Cardiac septum (tissue), 1 donor: ENCODE results near the gene CLIP1. TPM values are rescaled to one million over a fixed set of nuclear protein-coding genes. Genes with fewer than 3 reads are reported as not detected.
"Not testable (repeated sequence)": the region's sequence is repeated elsewhere in the genome, so short reads cannot be mapped to it uniquely, and the experiment has no call there.

Experiments used
- DNase-seq: peaks from one replicate; pipeline ENCODE4 v3.0.0-alpha.2; 2020; ENCODE audit warnings: low spot score
- intact Hi-C: fragments of 100-400 bp; cut with DNase I; formaldehyde crosslinking; loops from one replicate; pipeline ENCODE4 v1.14.0; 2022
- total RNA-seq: library from RNA; stranded (reverse); fragmentation: NEBNext Ultra II Directional; extraction: Animal tissue kit (Norgen Biotek cat#: 25700); gene quantifications from one replicate; pipeline ENCODE4 v1.2.1, GENCODE V29; 2021
- donor health status: DM: no; HTN: no; CAD: no.

CLIP1 gene
- total RNA-seq, 1 donor from 2014 or later: 107 TPM

GRCh38 chr12:122366685-122367475, 55.6 kb downstream of the CLIP1 start:
- DNase-seq: no peak
- intact Hi-C loops: no loop called here

GRCh38 chr12:122365226-122365625, 57.2 kb downstream of the CLIP1 start:
- DNase-seq, intact Hi-C loops: not testable (repeated sequence)

GRCh38 chr12:122363782-122364181, 58.7 kb downstream of the CLIP1 start:
- DNase-seq: no peak
- intact Hi-C loops: no loop called here

GRCh38 chr12:122362755-122363154, 59.7 kb downstream of the CLIP1 start:
- intact Hi-C loops: no loop called here
- DNase-seq: no peak

GRCh38 chr12:122358403-122358802, 64.1 kb downstream of the CLIP1 start:
- intact Hi-C loops, DNase-seq: not testable (repeated sequence)

GRCh38 chr12:122357536-122357935, 64.9 kb downstream of the CLIP1 start:
- DNase-seq, intact Hi-C loops: not testable (repeated sequence)

GRCh38 chr12:122356991-122357390, 65.5 kb downstream of the CLIP1 start:
- intact Hi-C loops, DNase-seq: not testable (repeated sequence)

- intact Hi-C loops: no loop called here
- DNase-seq: no peak
These were observed 66.3 kb downstream of the CLIP1 start for GRCh38 chr12:122356192-122356635.

GRCh38 chr12:122355706-122356105, 66.8 kb downstream of the CLIP1 start:
- intact Hi-C loops: no loop called here
- no peak for DNase-seq

- no peak for DNase-seq
- intact Hi-C loops: no loop called here
These were observed 67.4 kb downstream of the CLIP1 start for GRCh38 chr12:122354958-122355641.

- intact Hi-C loops: no loop called here
- no peak for DNase-seq
These were observed 70.1 kb downstream of the CLIP1 start for GRCh38 chr12:122352394-122352793.

- DNase-seq: peak; percentile 84
- intact Hi-C loops: no loop called here
These were observed 72.2 kb downstream of the CLIP1 start for GRCh38 chr12:122350141-122350848.

- intact Hi-C loops: no loop called here
- no peak for DNase-seq
These were observed 73.4 kb downstream of the CLIP1 start for GRCh38 chr12:122349078-122349477.

GRCh38 chr12:122348505-122348904, 74.0 kb downstream of the CLIP1 start:
- DNase-seq: no peak
- intact Hi-C loops: no loop called here

- DNase-seq: no peak
- intact Hi-C loops: no loop called here
These were observed 76.4 kb downstream of the CLIP1 start for GRCh38 chr12:122346054-122346453.

GRCh38 chr12:122345042-122345441, 77.4 kb downstream of the CLIP1 start:
- DNase-seq: no peak
- intact Hi-C loops: no loop called here

- no peak for DNase-seq
- intact Hi-C loops: no loop called here
These were observed 86.2 kb downstream of the CLIP1 start for GRCh38 chr12:122336015-122336946.

- intact Hi-C loops: no loop called here
- DNase-seq: no peak
These were observed 89.1 kb downstream of the CLIP1 start for GRCh38 chr12:122333142-122334087.
